GM18868 (cell line): Measurements from ENCODE around the gene NACAD.

Source experiments
- ATAC-seq: cut with Tn5 transposase; IDR thresholded peaks from one replicate; pipeline ENCODE4 v1.9.1; 2021; ENCODE audit warnings: mild to moderate bottlenecking, moderate library complexity; ENCODE audit not compliant: unreplicated experiment

NACAD gene

GRCh38 chr7:45092100-45092930 is 3.5 kb upstream of the NACAD start:
- ATAC-seq = no peak

DNA sequence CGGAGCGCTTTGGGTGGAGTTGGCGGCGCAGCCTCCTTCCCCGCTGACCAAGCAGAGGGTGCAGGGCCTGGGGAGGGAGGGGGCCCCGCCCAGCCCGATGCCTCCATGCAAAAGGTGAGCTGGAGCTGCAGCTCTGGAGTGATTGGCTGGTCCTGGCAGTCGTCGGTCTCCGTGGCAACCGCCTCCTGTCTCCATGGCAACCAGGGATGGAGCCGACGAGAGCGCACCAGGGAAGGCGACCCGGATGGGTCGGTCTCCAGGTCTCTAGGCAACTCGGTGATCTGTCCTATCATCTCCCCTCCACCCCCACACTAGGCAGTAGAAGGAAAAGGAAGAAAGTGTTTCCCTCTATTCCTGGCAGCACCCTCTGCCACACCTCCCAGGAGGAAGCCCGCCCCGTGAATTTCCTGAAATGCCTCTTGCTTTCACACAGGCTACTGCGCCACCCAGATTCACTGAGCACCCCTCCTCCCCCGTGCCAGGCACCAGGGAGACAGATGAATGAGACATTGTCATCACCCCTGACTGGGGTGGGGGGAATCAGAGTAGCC is 647 bp upstream of the NACAD start:
- no peak for ATAC-seq

DNA sequence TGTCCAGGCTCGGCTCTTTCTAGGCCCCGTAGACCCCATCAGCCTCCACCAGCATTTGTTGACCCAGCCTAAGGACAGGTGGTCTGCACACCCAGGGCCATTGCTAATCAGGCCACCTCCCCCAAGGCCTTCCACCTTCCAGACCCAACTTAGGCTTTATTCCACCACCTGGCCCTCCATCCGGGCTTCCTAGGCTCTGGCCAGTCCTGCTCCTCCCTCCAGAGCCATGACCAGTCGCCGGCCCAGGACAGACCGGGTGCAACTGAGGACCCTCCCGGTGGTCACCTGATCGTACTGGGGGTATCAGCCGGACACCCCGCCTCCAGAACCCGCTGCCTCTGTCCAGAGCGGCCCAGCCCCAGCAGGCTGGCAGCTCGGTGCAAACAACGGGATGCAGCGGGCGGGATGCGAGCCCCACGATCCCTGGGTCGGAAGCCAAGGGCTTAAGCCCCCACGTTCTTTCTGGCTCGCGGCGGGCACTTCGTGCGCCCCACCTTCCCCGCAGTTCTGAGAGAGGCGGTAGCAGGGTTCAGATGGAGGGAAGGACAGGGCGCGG is 545 bp downstream of the NACAD start:
- ATAC-seq = no peak

DNA sequence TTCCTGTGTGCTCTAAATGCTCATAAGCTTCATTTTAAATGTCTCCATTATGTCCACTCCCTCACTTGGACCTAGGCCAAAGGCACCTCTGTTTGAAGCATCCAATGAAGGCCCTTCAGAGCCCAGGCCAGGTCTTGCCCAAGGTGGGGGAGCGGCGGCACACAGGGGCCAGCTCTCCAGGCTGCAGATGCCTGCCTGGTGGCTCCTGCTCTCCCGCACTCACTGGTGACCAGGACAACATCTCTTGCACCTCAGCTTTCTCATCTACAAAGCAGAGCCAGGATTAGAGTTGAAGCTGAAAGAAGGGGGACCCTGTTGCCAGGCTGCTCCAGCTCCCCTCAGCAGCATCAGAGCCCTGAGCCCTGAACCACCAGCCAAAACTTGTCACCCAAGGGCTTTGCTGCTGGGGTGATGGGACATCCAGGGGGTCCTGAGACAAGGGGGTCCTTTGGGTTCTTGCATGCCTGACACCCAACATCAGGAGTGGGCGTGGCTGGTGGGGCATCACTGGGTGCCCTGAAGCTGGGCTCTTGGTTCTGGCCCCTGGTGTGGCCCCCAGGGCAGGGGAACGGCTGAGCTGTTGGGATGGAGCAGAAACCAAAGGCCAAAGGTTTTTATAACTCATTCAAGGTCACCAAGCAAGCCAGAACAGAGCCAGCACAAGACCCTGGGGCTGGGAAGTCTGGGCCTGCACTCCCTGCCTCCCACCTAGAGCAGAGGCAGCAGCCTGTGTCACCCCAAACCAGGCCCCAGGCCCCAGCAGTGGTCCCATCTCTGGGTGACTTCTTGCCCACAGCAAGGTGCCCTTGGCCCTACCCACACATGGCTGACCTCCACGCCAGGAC is 1.2 kb downstream of the NACAD start:
- no peak for ATAC-seq

- ATAC-seq = no peak
Measured at GRCh38 chr7:45086331-45087065, 2.3 kb downstream of the NACAD start.

DNA sequence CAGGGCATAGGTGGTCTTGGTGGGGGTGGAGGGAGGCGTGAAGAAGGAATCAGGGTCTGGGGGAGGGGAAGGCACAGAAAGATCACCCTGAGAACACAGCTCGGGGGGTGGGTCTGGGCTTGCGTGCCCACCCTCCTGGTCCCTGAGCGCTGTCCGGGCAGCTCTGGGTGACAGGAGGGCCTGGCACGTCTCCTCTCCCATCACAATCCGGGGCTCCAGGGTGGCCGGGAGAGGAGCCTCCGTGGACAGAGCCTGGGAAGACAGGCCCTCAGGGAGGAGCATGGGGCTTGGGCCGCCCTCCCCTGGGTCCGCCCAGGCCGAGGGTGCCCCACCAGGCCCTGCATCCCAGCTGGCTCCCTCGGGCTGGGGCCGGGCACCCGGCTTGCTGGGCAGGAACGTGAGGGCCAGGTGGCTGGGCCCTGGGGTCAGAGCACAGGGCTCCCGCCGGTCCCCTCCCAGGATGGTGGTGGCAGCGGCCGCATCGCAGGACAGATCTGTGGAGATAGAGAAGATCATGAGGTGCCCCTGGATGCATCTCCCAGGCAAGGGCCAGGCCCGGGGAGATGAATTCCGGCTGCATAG is 3.1 kb downstream of the NACAD start:
- ATAC-seq = no peak

DNA sequence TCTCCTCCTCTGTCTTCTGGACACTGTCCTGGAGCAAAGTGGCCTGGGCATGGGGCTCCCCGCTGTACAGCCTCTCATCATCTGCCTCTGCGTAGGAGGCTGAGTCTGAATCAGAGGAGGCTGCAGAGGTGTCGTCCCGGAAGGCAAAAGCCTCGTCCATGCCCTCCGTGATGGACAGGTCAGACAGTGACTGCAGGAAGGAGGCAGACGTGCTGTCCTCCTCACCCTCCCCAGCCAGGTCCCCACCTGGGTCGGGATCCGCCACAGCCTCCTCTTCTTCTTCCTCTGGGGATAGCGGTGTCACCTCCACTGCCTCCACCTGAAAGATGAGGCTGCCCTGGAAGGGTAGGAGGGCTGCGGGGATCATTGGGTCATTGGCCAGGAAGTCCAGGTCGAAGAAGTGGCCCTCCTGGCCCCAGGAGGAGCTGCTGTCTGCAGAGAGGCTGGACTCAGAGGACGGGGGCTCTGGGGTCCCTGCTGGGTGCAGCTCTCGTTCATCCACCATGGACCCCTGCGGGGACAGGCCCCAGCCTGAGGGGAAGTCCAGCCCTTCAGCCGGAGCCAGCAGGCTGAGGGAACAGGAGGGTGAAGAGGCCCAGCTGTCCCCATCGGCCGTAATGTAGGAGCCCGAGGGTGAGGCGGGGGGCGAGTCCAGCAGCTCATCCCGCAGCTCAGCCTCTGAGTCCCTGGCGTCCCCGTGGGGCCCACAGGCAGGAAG is 3.7 kb downstream of the NACAD start:
- no peak for ATAC-seq

- ATAC-seq = no peak
Measured at GRCh38 chr7:45084336-45084735, 4.4 kb downstream of the NACAD start.

DNA sequence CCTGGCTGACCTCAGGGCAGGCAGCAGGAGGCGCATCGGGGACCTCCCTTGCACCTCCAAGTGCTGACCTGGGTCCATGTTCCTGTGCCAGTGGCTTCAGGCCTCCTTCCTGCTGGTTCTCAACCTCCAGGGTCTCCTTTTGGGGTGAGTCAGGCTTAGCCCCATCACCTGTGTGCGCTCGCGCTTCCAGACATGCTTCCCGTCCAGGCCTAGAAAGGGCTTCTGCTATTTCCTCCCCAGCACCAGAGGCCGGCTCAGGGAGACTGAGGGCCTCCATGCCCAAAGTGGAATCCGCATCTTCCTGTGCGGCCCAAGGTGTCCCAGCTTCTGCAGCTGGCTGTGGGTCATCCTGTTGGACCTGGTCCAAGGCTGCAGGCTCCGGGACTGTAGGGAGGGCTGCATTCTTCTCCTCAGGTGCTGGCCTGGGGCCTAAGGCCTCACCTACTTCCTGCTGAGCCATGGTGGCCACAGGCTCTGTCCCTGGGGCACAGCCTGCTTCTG is 5.9 kb downstream of the NACAD start:
- ATAC-seq = no peak

GRCh38 chr7:45082031-45082830 is 6.5 kb downstream of the NACAD start:
- no peak for ATAC-seq

DNA sequence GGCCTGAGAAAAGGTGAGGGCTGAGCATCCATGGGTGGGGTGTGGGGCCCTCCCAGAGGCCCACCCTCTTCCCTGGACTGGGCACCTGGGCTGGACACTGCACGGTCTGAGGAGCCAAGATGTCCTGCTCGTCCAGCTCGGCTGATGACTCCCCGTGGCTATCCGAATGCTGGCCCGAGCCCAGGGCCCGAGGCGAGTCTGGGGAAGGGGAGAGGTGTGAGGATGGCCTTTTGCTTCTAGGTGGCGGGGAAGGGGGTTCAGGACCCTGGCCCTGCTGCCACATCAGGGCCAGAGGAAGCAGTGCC is 7.1 kb downstream of the NACAD start:
- no peak for ATAC-seq

- ATAC-seq = no peak
Measured at GRCh38 chr7:45080958-45081669, 7.7 kb downstream of the NACAD start.

GRCh38 chr7:45080265-45080957 is 8.4 kb downstream of the NACAD start:
- ATAC-seq = no peak

GRCh38 chr7:45078125-45078681 is 10.6 kb downstream of the NACAD start:
- no peak for ATAC-seq

- ATAC-seq = no peak
Measured at GRCh38 chr7:45077579-45077978, 11.2 kb downstream of the NACAD start.

DNA sequence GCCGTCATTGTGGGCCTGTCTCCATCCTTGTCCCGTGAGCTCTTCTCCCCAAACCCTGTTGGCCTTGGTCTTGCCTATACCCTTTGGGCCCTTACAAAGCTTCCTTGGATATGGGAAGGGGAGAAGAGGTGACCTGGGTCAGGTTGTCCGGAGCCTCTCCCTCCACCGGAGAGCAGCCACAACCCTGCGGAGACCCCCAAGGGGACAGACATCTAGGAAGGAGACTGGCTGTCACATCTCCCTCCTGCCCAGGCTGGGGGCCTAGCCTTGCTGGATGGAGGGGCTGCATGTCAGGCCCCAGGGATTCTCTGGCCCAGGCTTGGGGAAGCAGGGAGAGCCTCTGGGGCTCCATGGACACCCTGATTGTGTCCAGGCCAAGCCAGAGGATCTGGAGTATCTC is 11.8 kb downstream of the NACAD start:
- no peak for ATAC-seq
